Vagina (tissue), 2 donors: ENCODE results near the gene ZC2HC1B. TPM values are rescaled to one million over a fixed set of nuclear protein-coding genes. Genes with fewer than 3 reads are reported as not detected.

Experiments used
- DNase-seq, 2 donors: peaks; one replicate each; pipeline ENCODE4 v3.0.0-alpha.2; 2017; ENCODE audit errors: extremely low spot score in 2 of 2
- H3K27ac ChIP-seq: fragments of 200-600 bp; sonication (generic); one replicate; pipeline ENCODE4 v1.5.1; 2019
- H3K27me3 ChIP-seq: fragments of 200-600 bp; sonication (generic); one replicate; pipeline ENCODE4 v1.5.1; 2019
- H3K36me3 ChIP-seq, 2 donors: fragments of 200-600 bp; sonication (generic); one replicate each; pipeline ENCODE4 v1.5.1; 2017 to 2019
- H3K4me1 ChIP-seq: fragments of 200-600 bp; sonication (generic); one replicate; pipeline ENCODE4 v1.5.1; 2019
- H3K4me3 ChIP-seq, 2 donors: fragments of 200-600 bp; sonication (generic); 1 replicate in 1 of 2; 2 replicates in 1 of 2; pipeline ENCODE4 v1.5.1; 2016 to 2019
- H3K9me3 ChIP-seq: fragments of 200-600 bp; sonication (generic); one replicate; pipeline ENCODE4 v1.5.1; 2019
- CTCF ChIP-seq, 3 experiments: fragments of 450-650 bp in 2 of 3; fragments of 200-600 bp in 1 of 3; sonication (generic) in 1 of 3; IDR thresholded peaks; one replicate each; pipeline ENCODE4 v1.5.1; 2017 to 2019; ENCODE audit warnings: antibody characterized with exemption in 3 of 3, mild to moderate bottlenecking in 2 of 3, moderate library complexity in 2 of 3
- POLR2A ChIP-seq, 2 donors: fragments of 450-650 bp; IDR thresholded peaks; one replicate each; pipeline ENCODE4 v1.6.1; 2017; ENCODE audit warnings: antibody characterized with exemption in 2 of 2, mild to moderate bottlenecking in 2 of 2, moderate library complexity in 2 of 2
- POLR2AphosphoS5 ChIP-seq, 2 donors: sonication (generic); formaldehyde crosslinking; IDR thresholded peaks; one replicate each; pipeline ENCODE4 v1.9.0; 2017; ENCODE audit warnings: antibody characterized with exemption in 2 of 2, mild to moderate bottlenecking in 2 of 2, low read depth in 1 of 2; ENCODE audit not compliant: insufficient read depth in 1 of 2
- intact Hi-C: fragments of 100-400 bp; cut with DNase I; formaldehyde crosslinking; loops from one replicate; pipeline ENCODE4 v1.15.1; 2023
- total RNA-seq: library from RNA; depleted of rRNA; stranded (reverse); fragments of >200 nt; gene quantifications from one replicate; pipeline ENCODE4 v1.2.3, GENCODE V29; 2016

The ZC2HC1B gene
- total RNA-seq, 1 donor from 2014 or later: not detected

DNA sequence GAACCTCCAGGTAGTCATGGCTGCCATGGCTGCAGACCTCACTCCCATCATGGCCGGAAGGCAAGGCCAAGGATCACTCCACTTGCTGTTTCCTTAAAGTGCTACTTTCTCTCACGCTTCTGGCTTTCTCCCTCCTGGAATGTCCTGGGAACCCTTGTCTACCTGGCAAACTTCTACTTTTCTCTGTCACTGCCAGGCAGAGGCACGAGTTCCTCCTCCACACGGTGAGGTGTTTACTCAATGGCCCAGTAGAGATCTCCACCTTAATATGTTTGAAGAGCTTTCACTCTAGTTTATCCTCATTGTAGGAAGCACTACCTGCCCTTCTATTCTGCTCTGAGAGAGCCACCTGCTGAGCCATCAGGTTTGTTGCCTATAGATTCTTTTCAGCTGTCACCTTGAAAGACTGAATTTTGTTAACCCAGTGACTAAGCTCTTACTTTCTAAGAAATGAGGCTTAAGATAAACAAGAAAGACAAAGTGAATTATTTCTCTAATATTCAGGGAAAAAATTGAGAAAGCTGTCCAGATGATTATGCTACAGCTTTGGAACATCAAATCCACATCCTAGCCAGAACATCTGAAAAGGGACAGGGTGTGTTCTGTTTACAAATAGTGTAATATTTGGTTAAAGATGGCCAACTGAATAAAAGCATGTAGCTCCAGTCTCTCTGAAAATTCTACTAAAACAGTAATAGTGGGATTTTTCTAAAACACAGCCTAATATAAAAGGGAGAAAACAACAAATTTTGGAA is 88.8 kb downstream of the ZC2HC1B start:
- peaks cover 0 to under 1% of the 10 kb centered on the region in 2 donors for H3K36me3 ChIP-seq
- TF ChIP-seq POLR2AphosphoS5 (IDR thresholded peaks at IDR 0.05; ENCODE audit: insufficient read depth in 1 of 2, low read depth in 1 of 2): no peak
- TF ChIP-seq CTCF (IDR thresholded peaks at IDR 0.05): no peak
- TF ChIP-seq POLR2A (IDR thresholded peaks at IDR 0.05): no peak
- no peaks in the 10 kb centered on the region for H3K4me1 ChIP-seq
- H3K4me3 ChIP-seq: no peak overlapping the region
- DNase-seq: no peak
- no peaks in the 10 kb centered on the region for H3K27me3 ChIP-seq
- H3K9me3 ChIP-seq: no peaks in the 10 kb centered on the region
- intact Hi-C loops: no loop called here
- H3K27ac ChIP-seq: no peak overlapping the region

- no peak for DNase-seq
- Histone ChIP-seq H3K36me3 (no peaks in the 10 kb centered on the region), H3K4me3 (no peak overlapping the region), H3K27me3 (no peaks in the 10 kb centered on the region), H3K9me3 (no peaks in the 10 kb centered on the region), H3K4me1 (no peaks in the 10 kb centered on the region), H3K27ac (no peak overlapping the region)
- intact Hi-C loops: no loop called here
- TF ChIP-seq POLR2AphosphoS5 (IDR thresholded peaks at IDR 0.05; ENCODE audit: insufficient read depth in 1 of 2, low read depth in 1 of 2) (no peak), CTCF (IDR thresholded peaks at IDR 0.05) (no peak), POLR2A (IDR thresholded peaks at IDR 0.05) (no peak)
Measured at GRCh38 chr6:143953922-143954321, 89.6 kb downstream of the ZC2HC1B start.

DNA sequence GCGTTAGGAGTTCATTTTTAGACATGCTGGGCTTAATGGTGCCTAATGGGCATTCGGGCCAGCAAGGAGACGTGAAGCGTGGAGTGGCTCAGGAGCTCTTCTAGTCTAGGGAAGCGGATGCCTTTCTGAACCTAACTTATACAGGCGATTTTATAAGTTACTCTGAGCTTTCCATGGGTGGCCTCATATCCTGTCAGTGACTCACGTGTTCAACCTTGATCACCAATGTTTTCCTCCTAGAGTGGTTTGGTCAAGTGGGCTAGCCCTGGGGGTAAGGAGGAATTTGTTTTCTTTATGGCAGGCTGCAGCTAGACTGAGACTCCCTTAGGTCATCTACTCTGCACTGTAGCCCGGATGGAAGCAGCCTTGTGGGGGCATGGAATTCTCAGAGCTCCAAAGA is 91.7 kb downstream of the ZC2HC1B start:
- H3K36me3 ChIP-seq: no peaks in the 10 kb centered on the region
- H3K27me3 ChIP-seq: no peaks in the 10 kb centered on the region
- no peaks in the 10 kb centered on the region for H3K9me3 ChIP-seq
- intact Hi-C loops: no loop called here
- no peak overlapping the region for H3K27ac ChIP-seq
- no peak for TF ChIP-seq CTCF (IDR thresholded peaks at IDR 0.05)
- no peak for TF ChIP-seq POLR2AphosphoS5 (IDR thresholded peaks at IDR 0.05; ENCODE audit: insufficient read depth in 1 of 2, low read depth in 1 of 2)
- TF ChIP-seq POLR2A (IDR thresholded peaks at IDR 0.05): no peak
- H3K4me1 ChIP-seq: no peaks in the 10 kb centered on the region
- no peak overlapping the region for H3K4me3 ChIP-seq
- DNase-seq: no peak

DNA sequence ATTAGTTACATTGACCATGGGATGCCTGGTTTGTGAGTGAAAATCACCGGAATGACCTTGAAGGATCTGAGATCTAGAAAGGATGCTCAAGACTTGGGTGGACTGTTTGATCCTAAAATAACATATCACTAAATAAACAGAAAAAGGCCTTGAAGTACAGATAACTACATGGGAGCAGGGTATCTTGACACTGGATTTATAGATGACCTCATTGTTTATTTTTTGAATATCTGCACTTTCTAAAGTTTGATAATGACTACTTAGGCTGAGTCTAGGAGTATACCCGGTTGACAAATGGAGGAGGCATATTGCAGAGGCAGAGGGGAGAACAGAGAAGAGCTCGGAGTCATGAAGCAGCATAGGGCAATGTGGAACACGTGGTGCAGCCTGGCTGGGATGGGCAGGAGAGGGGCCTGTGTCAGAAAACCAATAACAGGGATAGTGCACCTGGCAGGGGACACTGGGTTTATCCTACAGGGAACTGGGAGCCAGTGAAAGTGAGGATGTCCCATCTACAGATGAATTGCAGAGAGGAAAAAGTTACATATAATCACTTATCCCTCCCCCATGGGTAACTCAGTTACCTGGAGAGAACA is 93.5 kb downstream of the ZC2HC1B start:
- intact Hi-C loops: no loop called here

More for the DNA sequence above, 93.5 kb downstream of the ZC2HC1B start:
- H3K9me3 ChIP-seq: no peaks in the 10 kb centered on the region
- H3K27me3 ChIP-seq: no peaks in the 10 kb centered on the region
- peaks cover 8% of the 10 kb centered on the region for H3K4me1 ChIP-seq
- DNase-seq: no peak
- H3K4me3 ChIP-seq: no peak overlapping the region
- H3K27ac ChIP-seq: no peak overlapping the region
- no peaks in the 10 kb centered on the region for H3K36me3 ChIP-seq
- TF ChIP-seq CTCF (IDR thresholded peaks at IDR 0.05) (no peak), POLR2AphosphoS5 (IDR thresholded peaks at IDR 0.05; ENCODE audit: insufficient read depth in 1 of 2, low read depth in 1 of 2) (no peak), POLR2A (IDR thresholded peaks at IDR 0.05) (no peak)
